SK-N-SH treated with all-trans-retinoic acid at 6 μM for 48 hours (cell line): ENCODE data around the gene NELFCD.

Experiments used
- CREB5 ChIP-seq: fragments of 250-450 bp; sonication (Bioruptor Pico); IDR thresholded peaks from 2 replicates; pipeline ENCODE4 v1.5.1; 2020; ENCODE audit warnings: low read depth, mild to moderate bottlenecking, moderate library complexity
- CSDC2 ChIP-seq: fragments of 250-450 bp; sonication (Bioruptor Pico); IDR thresholded peaks from 2 replicates; pipeline ENCODE4 v1.5.0; 2020; ENCODE audit warnings: mild to moderate bottlenecking, moderate library complexity
- CSRNP3 ChIP-seq: fragments of 250-450 bp; sonication (Bioruptor Pico); IDR thresholded peaks from 2 replicates; pipeline ENCODE4 v1.5.1; 2021; ENCODE audit warnings: mild to moderate bottlenecking, moderate library complexity
- GLIS3 ChIP-seq: fragments of 250-450 bp; sonication (Bioruptor Pico); IDR thresholded peaks from 2 replicates; pipeline ENCODE4 v1.5.0; 2020; ENCODE audit warnings: mild to moderate bottlenecking, moderate library complexity
- PATZ1 ChIP-seq: fragments of 250-450 bp; sonication (Bioruptor Pico); IDR thresholded peaks from 2 replicates; pipeline ENCODE4 v1.8.0; 2020; ENCODE audit warnings: mild to moderate bottlenecking, moderate library complexity, borderline replicate concordance
- RARB ChIP-seq: fragments of 250-450 bp; sonication (Bioruptor Pico); IDR thresholded peaks from 2 replicates; pipeline ENCODE4 v1.8.0; 2021; ENCODE audit warnings: mild to moderate bottlenecking, moderate library complexity
- SNAI2 ChIP-seq: fragments of 250-450 bp; sonication (Bioruptor Pico); IDR thresholded peaks from 2 replicates; pipeline ENCODE4 v1.5.0; 2020; ENCODE audit warnings: mild to moderate bottlenecking, moderate library complexity
- TSHZ2 ChIP-seq: fragments of 250-450 bp; sonication (Bioruptor Pico); IDR thresholded peaks from 2 replicates; pipeline ENCODE4 v1.5.0; 2020; ENCODE audit warnings: mild to moderate bottlenecking, moderate library complexity
- ZC3H10 ChIP-seq: fragments of 250-450 bp; sonication (Bioruptor Pico); IDR thresholded peaks from 2 replicates; pipeline ENCODE4 v1.5.1; 2021; ENCODE audit warnings: mild to moderate bottlenecking, moderate library complexity
- ZFP3 ChIP-seq: fragments of 250-450 bp; sonication (Bioruptor Pico); IDR thresholded peaks from 2 replicates; pipeline ENCODE4 v1.5.0; 2020; ENCODE audit warnings: mild to moderate bottlenecking, moderate library complexity
- ZFP30 ChIP-seq: fragments of 450-650 bp; formaldehyde crosslinking; IDR thresholded peaks from 2 replicates; pipeline ENCODE4 v1.5.0; 2022; ENCODE audit warnings: mild to moderate bottlenecking, moderate library complexity

- TF ChIP-seq SNAI2 (CRISPR knock-in tag) (no peak), PATZ1 (no peak), ZFP3 (CRISPR knock-in tag) (no peak), ZFP30 (CRISPR knock-in tag) (no peak), GLIS3 (no peak), TSHZ2 (CRISPR knock-in tag) (no peak), RARB (CRISPR knock-in tag) (no peak), CSRNP3 (no peak), ZC3H10 (no peak), CSDC2 (no peak), CREB5 (no peak)
Observed at GRCh38 chr20:59002874-59003399, 21.9 kb downstream of the NELFCD start.
